Activated CD8-positive, alpha-beta memory T cell treated with anti-CD3 and anti-CD28 coated beads for 4 hours (primary cell): ENCODE results near the gene MACROD2.

Experiments used
- DNase-seq, 2 donors: peaks; one replicate each; pipeline ENCODE4 v3.0.0-alpha.2; 2020; ENCODE audit warnings: low read depth in 2 of 2

MACROD2 gene

GRCh38 chr20:15658295-15658694, 1663.0 kb downstream of the MACROD2 start:
- DNase-seq: no peak

GRCh38 chr20:15673206-15673605, 1677.9 kb downstream of the MACROD2 start:
- DNase-seq: no peak

GRCh38 chr20:15674253-15675060, 1679.1 kb downstream of the MACROD2 start:
- no peak for DNase-seq

- no peak for DNase-seq
Measured at GRCh38 chr20:15675061-15675514, 1679.8 kb downstream of the MACROD2 start.

- DNase-seq: no peak
Measured at GRCh38 chr20:15675813-15676484, 1680.6 kb downstream of the MACROD2 start.

- DNase-seq: no peak
Measured at GRCh38 chr20:15676815-15677214, 1681.5 kb downstream of the MACROD2 start.

- DNase-seq: no peak
Measured at GRCh38 chr20:15682690-15683089, 1687.4 kb downstream of the MACROD2 start.

GRCh38 chr20:15692570-15692969, 1697.3 kb downstream of the MACROD2 start:
- DNase-seq: no peak

GRCh38 chr20:15699431-15700146, 1704.3 kb downstream of the MACROD2 start:
- no peak for DNase-seq

- DNase-seq: no peak
Measured at GRCh38 chr20:15700147-15700765, 1704.9 kb downstream of the MACROD2 start.

GRCh38 chr20:15702161-15702560, 1706.8 kb downstream of the MACROD2 start:
- no peak for DNase-seq

- DNase-seq: no peak
Measured at GRCh38 chr20:15703171-15703911, 1708.0 kb downstream of the MACROD2 start.

- DNase-seq: no peak
Measured at GRCh38 chr20:15705975-15706374, 1710.7 kb downstream of the MACROD2 start.

- no peak for DNase-seq
Measured at GRCh38 chr20:15706719-15707118, 1711.4 kb downstream of the MACROD2 start.

GRCh38 chr20:15708984-15709598, 1713.8 kb downstream of the MACROD2 start:
- DNase-seq: peak in 1 of 2 donors; percentile 2

GRCh38 chr20:15710636-15711035, 1715.3 kb downstream of the MACROD2 start:
- no peak for DNase-seq

GRCh38 chr20:15711177-15711576, 1715.9 kb downstream of the MACROD2 start:
- no peak for DNase-seq

GRCh38 chr20:15716256-15716655, 1720.9 kb downstream of the MACROD2 start:
- DNase-seq: no peak

- no peak for DNase-seq
Measured at GRCh38 chr20:15726416-15726815, 1731.1 kb downstream of the MACROD2 start.

- no peak for DNase-seq
Measured at GRCh38 chr20:15734052-15734451, 1738.7 kb downstream of the MACROD2 start.

- DNase-seq: no peak
Measured at GRCh38 chr20:15739035-15739434, 1743.7 kb downstream of the MACROD2 start.
